ENCODE results near the gene GPR12.

The GPR12 gene

DNA sequence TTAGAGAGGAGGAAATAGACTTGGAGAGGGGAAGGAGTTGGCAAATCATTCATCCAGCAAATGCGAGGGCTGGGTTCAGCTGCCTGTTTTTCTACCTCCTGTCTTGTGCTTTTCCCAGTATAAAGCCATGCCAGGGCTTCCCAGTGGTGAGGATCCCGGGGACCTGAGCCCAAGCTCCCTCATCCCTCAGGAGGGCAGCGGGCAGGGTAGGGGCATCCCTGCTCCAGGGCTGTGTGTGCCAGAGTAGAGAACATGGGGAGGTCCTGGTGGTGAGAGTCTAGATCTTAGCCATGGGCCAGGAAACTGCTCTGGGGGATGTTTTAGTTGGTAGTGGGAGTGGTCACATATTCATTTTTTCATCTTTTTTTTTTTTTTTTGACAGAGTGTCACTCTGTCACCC lies 43.6 kb downstream of the GPR12 start:
- Mint-ChIP-seq H3K4me1 (no peaks in the 10 kb centered on the region), H3K36me3 (ENCODE audit: low read depth) (no peaks in the 10 kb centered on the region), H3K27ac (no peak overlapping the region), H3K27me3 (ENCODE audit: low read depth) (no peaks in the 10 kb centered on the region), H3K4me3 (no peak overlapping the region), H3K9me3 (peaks cover 7% of the 10 kb centered on the region)
- TF ChIP-seq, protein P1, sequence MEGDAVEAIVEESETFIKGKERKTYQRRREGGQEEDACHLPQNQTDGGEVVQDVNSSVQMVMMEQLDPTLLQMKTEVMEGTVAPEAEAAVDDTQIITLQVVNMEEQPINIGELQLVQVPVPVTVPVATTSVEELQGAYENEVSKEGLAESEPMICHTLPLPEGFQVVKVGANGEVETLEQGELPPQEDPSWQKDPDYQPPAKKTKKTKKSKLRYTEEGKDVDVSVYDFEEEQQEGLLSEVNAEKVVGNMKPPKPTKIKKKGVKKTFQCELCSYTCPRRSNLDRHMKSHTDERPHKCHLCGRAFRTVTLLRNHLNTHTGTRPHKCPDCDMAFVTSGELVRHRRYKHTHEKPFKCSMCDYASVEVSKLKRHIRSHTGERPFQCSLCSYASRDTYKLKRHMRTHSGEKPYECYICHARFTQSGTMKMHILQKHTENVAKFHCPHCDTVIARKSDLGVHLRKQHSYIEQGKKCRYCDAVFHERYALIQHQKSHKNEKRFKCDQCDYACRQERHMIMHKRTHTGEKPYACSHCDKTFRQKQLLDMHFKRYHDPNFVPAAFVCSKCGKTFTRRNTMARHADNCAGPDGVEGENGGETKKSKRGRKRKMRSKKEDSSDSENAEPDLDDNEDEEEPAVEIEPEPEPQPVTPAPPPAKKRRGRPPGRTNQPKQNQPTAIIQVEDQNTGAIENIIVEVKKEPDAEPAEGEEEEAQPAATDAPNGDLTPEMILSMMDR (IDR thresholded peaks at IDR 0.05; ENCODE audit: unreplicated experiment in 3 of 3) = no peak

DNA sequence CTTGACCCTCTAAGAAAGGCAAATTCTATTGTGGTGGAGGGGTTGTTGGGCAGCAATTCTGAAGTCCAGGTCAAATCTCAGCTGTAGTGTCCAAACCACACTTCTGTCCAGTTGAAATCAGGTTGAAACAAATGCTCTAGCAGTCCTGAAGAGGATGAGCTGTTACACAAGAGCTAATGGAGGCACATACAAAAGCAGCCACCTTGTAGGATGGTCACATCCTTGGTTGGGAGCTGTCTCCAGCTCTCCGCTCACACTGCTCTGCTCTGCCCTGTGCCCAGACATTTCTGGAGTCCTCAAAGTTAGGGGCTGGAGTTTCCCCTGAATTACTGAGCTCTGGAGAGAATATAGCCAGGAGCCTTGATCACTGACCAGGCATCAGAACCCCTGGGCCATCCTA lies 47.2 kb downstream of the GPR12 start:
- H3K4me1 Mint-ChIP-seq = no peaks in the 10 kb centered on the region
- peaks cover 14% of the 10 kb centered on the region for H3K27me3 Mint-ChIP-seq (ENCODE audit: low read depth)
- H3K36me3 Mint-ChIP-seq (ENCODE audit: low read depth) = no peaks in the 10 kb centered on the region
- peaks cover 7% of the 10 kb centered on the region for H3K9me3 Mint-ChIP-seq
- no peak overlapping the region for H3K4me3 Mint-ChIP-seq
- TF ChIP-seq, protein P1 (IDR thresholded peaks at IDR 0.05; ENCODE audit: unreplicated experiment in 3 of 3) = no peak
- no peak overlapping the region for H3K27ac Mint-ChIP-seq

DNA sequence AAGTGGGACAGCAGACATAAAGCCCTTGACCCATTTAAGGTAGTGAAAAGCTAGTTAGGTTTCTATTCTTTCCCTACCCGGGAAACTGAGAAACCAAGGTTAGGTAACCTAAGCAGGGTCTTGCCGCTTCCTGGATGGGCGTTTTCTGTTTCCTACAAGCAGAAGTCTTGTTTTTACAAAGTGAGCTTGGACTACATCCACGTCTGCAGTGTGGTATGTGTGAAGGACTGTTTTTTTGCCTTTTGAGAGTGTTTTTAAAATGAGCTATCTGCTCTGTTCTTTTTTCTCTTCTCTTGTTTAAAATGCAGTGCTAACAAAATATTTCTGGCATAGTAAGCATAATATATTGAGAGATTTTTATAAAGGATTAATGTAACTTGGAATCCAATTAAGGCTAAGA lies 49.4 kb downstream of the GPR12 start:
- Mint-ChIP-seq H3K4me3 (no peak overlapping the region), H3K27me3 (ENCODE audit: low read depth) (peaks cover 23% of the 10 kb centered on the region), H3K9me3 (peaks cover 7% of the 10 kb centered on the region), H3K36me3 (ENCODE audit: low read depth) (no peaks in the 10 kb centered on the region), H3K4me1 (no peaks in the 10 kb centered on the region), H3K27ac (no peak overlapping the region)
- TF ChIP-seq, protein P1 (IDR thresholded peaks at IDR 0.05; ENCODE audit: unreplicated experiment in 3 of 3) = no peak

DNA sequence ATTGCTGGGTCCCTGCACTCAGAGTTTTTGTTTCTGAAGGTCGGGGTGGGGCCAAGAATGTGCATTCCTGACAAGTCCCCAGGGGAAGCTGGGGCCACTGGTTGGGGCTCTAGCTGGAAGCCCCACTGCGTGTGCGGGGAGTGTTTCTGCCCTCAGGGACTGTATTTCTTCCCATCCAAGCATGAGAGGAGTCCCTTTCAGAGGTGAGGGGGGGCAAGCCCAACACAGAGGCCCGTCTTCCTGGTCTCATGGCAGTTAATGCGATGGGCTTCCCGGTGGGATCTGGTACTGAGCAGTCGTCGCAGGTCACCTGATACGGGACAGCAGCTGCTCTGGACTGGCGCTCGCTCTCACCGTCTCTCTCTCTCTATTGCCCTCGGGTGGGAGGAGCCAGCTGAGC lies 50.4 kb downstream of the GPR12 start:
- Mint-ChIP-seq H3K9me3 (peaks cover 7% of the 10 kb centered on the region), H3K4me1 (no peaks in the 10 kb centered on the region), H3K36me3 (ENCODE audit: low read depth) (no peaks in the 10 kb centered on the region)

DNA sequence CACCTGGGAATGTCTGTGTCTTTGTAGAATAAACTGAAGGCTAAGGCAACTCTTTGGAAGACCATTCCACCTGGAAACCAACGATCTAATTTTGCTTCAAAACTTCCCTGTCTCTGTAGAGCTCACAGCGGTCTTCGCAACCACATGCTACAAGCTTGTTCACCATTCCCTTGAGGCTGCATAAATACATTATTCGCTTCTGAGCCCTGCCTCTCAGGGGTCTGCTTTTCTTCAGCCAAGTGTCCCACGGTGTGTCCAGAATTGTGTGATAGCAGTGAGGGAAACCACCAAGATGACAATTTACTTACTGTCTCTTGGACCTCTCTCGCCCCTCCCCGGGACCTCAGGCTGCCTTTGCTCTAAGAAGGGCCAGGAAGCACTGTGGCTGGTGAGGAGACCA lies 51.1 kb downstream of the GPR12 start:
- Mint-ChIP-seq H3K27ac (no peak overlapping the region), H3K4me3 (no peak overlapping the region), H3K9me3 (peaks cover 7% of the 10 kb centered on the region), H3K36me3 (ENCODE audit: low read depth) (no peaks in the 10 kb centered on the region), H3K4me1 (no peaks in the 10 kb centered on the region), H3K27me3 (ENCODE audit: low read depth) (peaks cover 23% of the 10 kb centered on the region)
- TF ChIP-seq, protein P1 (IDR thresholded peaks at IDR 0.05; ENCODE audit: unreplicated experiment in 3 of 3) = no peak

More for the DNA sequence above, 50.4 kb downstream of the GPR12 start:
- Mint-ChIP-seq H3K4me3 (no peak overlapping the region), H3K27ac (no peak overlapping the region), H3K27me3 (ENCODE audit: low read depth) (peaks cover 23% of the 10 kb centered on the region)
- TF ChIP-seq, protein P1 (IDR thresholded peaks at IDR 0.05; ENCODE audit: unreplicated experiment in 3 of 3) = no peak

DNA sequence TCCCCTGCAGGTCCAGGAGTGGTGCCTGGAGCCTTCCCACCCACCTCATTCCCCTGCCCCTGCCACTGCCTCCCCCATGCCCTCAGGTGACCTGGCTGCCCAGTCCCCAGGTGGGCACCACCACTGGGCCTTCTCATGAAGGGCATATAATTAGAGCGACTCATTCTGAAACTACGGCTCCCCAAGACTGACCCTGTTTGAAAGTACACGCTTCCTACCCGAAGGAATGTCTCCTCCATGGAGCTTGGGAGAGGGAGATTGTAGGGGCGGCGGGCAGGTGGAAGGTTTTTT lies 52.6 kb downstream of the GPR12 start:
- peaks cover 23% of the 10 kb centered on the region for H3K27me3 Mint-ChIP-seq (ENCODE audit: low read depth)
- H3K4me3 Mint-ChIP-seq = no peak overlapping the region

More for the DNA sequence above, 52.6 kb downstream of the GPR12 start:
- no peaks in the 10 kb centered on the region for H3K36me3 Mint-ChIP-seq (ENCODE audit: low read depth)
- TF ChIP-seq, protein P1 (IDR thresholded peaks at IDR 0.05; ENCODE audit: unreplicated experiment in 3 of 3) = no peak
- no peaks in the 10 kb centered on the region for H3K4me1 Mint-ChIP-seq
- no peak overlapping the region for H3K27ac Mint-ChIP-seq
- H3K9me3 Mint-ChIP-seq = peaks cover 7% of the 10 kb centered on the region
